OCI-M2 (cell line): ENCODE measurements around the gene SH2D3C.
A peak's percentile ranks its signal among the peaks of the same experiment; 100 is the strongest.

ENCODE experiments used
- DNase-seq: peaks from one replicate; lab custom pipeline; 2025; ENCODE audit not compliant: unreplicated experiment; lab: John Stamatoyannopoulos, UW

Gene SH2D3C

GRCh38 chr9:127744398-127745110 lies 33.9 kb downstream of the SH2D3C start:
- no peak for DNase-seq

DNA sequence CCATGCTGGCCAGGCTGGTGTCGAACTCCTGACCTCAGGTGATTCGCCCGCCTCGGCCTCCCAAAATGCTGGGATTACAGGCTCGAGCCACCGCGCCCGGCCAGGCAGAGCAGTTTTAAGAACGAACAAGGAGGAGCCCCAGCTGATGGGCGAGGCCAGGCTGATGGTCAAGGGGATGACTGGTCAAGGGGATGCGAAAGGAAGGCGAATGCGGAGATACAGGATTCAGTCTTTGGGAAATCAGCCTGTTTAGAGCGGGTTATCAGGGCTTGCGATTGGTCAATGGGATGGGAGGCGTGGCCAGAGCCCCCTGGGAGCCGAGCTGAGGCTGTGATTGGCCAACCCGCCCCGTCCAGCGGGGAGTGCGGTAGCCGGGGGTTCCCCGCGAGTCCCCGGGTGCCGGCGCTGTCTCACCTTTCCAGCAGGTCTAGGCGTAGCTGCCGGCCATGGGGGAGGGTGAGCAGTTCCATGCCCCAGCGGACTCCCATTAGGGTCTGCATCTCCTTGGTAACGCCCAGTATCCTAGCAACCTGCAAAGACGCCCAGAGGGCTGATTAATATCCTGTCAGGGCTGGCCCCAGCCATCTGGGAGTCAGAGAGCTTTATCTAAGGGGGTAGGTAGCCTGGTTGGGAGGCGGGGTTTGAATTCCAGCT lies 35.9 kb downstream of the SH2D3C start:
- DNase-seq = no peak

DNA sequence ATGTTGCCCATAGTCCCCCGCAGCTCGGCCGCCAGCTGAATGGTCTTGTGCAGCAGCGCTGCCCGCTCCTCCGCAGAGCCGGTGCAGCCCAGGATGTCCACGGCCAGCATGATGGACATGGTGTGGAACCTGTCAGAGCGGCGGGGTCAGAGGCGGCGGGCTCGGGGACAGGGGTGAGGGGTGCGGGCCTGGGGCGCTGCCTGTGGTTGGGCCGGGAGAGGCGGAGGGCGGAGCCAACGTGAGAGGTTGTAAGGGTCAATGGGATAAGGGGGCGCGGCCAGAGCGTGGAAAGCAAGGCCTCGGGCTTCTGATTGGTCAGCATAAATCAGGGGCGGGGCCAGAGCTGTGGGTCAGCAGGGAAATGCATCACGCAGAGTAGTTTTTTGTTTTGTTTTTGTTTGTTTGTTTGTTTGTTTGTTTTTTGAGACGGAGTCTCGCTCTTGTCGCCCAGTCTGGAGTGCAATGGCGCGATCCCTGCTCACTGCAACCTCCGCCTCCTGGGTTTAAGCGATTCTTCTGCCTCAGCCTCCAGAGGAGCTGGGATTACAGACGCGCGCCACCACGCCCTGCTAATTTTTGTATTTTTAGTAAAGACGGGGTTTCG lies 36.5 kb downstream of the SH2D3C start:
- no peak for DNase-seq

DNA sequence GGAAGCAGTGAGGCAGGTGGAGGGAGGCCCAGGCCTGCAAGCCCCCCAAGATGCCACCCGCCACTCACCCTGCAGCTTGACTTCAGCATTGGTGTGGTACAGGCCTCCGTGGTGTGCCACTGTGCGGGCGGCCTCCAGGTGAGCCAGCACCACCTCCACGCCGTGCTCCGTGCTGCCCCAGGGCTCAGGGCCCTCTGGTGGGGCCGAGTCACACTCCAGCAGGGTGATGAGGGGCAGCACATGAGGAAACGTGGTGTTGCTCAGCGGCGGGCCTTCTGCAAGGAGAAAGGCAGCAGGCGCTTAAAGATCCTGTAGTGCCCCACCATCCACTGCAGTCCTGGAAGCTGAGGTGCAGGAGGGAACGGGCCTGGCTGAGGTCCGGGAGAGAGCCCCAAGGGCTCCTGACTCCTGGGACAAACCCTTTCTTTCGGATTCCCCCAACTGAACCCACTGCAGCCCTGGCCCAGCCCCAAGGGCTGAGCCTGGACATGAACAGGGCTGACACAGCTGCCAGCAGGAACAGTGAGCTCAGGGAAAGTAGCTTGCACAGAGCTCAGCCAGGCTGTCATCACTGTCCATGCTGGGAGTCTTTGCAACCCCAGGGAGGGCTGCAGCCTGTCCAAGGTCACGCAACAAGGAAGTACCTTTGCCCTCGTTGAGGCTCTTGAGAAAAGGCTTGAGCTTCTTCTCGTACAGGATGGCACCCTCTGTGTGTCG lies 38.7 kb downstream of the SH2D3C start:
- no peak for DNase-seq

- DNase-seq = no peak
Observed at GRCh38 chr9:127738666-127739065, 39.8 kb downstream of the SH2D3C start.

DNA sequence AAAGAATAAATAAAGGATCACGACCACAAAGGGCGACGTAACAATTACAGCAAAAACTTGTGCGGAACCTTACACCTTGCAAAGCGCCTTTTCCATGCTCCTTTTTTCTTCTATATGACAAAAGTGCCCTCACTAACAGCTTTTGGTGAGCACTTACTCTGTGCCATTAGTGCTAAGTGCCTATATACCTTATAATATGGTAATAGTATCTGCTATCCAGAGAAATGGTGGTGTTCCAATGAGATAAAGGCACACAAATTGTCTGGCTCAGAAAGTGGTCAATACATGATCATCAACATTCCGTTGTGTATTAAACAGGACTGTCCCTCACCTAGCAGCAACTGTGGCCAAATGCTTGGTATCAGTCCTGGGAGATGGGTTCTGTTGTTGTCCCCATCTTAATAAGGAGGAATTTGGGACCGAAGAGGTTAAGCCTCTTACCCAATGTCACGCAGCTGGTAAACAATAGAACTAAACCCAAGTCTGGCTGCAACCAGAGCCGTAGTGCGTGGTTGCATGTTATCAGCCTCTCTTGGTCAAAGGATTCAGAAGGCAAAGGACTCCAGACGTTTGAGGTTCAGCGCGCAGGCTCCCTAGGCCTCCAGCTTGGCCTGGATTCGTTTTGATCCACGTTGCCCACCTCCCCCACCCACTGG lies 42.8 kb downstream of the SH2D3C start:
- DNase-seq = no peak

DNA sequence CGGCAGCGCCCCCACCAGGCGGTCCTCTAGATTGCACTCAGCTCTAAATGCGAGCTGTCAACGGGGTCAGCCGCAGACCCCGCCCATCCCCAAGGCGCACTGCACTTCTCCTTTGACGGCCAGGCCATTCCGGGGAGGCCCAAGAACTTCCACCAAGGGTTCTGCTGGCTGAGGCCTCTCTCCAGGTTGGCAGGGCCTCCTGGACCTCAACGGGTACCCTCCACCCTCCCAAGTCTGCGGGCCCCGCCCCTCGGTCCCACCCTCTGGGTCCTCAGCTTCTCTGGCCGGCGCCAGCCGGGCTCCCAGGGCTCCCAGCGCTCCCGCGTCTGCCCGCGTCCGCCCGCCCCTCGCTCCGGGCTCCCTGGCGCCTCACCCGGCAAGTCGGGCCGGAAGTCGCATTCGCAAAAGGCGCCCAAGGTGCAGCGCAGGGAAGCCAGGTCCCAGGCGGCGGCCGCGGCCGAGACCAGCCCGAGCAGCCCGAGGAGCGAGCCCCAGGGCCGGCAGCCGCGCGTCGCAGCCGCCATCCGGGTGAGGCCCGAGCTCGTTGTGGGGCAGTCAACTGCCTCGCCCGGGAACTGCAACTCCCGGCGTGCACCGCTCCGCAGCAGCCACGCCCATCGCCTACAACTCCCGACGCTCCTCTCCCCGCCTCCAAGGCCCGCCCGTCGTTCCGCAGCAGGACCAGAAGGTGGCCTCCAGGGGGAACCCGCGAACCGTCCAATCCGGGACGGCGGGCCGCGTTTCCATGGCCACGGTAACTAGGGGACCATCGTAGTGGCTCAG lies 43.5 kb downstream of the SH2D3C start, which contains the start of gene TOR2A:
TSS of gene TOR2A (minus strand) at position 548 of the 783 bp plus-strand sequence. CDS start at position 524, 24 bp downstream.
- peak; percentile 67 for DNase-seq

DNA sequence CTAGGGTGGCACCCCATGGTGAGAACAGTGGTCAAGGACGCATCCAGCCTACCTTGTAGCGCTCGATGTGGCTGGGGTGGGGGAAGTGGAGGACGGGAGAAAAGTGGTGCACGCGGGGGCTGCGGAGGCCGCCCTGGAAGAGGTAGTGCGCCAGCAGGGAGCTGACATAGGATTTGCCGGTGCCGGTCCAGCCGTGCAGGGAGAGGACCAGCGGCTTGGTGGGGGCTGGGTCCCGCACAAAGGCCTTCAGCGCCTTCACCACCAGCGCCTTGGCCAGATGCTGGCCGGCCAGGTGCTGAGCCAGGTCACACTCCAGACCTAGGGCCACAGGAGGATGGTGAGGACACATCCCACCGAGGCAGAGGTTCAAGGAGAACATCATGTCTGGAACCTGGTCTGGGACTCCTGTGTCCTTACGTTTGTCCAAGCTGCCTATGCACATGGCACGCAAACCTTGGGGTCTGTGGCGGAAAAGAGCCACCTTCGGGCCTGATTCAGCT lies 44.2 kb downstream of the SH2D3C start:
- DNase-seq = no peak

DNA sequence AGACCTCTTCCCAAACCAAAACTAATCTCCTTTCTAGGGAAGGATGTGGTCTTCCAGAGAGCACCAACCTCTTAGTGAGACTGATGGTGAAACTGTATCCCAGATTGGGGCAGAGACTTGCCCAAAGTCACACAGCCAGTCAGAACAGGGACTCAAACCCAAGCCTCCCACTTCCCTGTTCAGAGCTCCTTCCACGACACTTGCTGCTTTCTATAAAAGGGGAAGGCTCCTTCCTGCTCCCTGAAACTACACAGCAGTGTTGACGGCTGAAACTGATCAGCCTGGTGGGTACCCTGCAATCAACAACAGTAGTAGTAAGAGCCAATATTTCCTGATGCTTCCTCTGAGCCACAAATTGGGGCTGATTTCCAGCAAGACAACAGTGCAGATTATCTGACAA lies 44.9 kb downstream of the SH2D3C start:
- no peak for DNase-seq

DNA sequence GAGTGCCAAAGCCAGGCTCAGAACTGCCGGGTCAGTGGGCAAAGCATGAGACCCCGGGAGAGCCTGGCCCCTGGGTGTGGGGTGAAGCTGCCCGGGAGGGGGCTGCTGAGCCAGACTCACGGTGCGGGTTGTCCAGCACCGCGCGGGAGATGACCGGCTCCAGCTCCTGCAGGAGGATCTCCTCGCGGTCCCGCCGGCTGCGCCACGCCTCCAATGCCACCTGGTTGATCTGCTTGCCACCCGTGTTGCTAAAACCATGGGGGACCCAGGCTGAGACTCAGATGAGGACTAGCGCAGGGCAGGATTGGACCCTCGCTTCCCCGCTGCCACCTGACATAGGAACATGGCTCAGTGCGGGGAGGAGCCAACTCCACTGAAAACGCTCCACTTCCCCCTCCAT lies 46.0 kb downstream of the SH2D3C start:
- no peak for DNase-seq

DNA sequence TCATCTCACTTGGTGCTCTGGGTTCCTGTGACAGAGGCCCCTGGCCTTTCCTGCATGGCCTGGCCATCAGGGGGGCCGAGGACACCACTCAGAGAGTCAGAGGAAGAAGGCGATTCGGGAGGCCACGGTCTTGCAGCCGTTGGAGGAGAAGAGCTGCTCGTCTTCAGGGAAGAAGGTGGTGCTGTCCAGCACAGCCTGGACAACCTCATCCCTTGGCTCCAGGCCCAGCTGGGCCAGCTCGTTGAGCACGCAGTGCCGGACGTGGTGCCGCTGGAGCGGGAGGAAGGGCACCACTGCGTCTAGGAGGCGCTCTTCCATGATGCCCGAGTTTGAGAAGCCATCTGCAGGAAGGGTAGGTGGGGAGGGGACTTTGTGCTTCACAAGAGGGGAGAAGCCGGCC lies 46.5 kb downstream of the SH2D3C start:
- DNase-seq = no peak

GRCh38 chr9:127730799-127731410 lies 47.6 kb downstream of the SH2D3C start:
- no peak for DNase-seq

DNA sequence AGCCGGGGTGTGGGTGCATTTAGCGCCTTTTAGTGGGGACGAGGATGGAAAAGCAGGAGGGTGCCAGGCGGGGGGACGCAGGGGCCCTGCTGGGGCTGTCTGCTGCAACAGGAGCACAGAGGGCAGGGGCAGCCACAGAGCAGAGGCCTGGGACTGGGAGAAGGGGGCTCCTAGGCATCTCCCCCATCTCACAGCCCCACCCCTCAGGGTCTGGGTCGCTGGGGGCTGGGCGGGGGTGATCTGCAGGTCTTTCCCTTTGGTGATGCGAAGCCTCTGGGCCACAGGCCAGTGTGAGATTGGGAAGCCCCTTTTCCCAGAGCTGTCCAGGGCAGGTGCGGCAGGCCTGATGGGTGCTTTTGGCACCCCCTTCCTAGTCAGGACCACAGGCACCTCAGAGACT lies 48.2 kb downstream of the SH2D3C start:
- no peak for DNase-seq

DNA sequence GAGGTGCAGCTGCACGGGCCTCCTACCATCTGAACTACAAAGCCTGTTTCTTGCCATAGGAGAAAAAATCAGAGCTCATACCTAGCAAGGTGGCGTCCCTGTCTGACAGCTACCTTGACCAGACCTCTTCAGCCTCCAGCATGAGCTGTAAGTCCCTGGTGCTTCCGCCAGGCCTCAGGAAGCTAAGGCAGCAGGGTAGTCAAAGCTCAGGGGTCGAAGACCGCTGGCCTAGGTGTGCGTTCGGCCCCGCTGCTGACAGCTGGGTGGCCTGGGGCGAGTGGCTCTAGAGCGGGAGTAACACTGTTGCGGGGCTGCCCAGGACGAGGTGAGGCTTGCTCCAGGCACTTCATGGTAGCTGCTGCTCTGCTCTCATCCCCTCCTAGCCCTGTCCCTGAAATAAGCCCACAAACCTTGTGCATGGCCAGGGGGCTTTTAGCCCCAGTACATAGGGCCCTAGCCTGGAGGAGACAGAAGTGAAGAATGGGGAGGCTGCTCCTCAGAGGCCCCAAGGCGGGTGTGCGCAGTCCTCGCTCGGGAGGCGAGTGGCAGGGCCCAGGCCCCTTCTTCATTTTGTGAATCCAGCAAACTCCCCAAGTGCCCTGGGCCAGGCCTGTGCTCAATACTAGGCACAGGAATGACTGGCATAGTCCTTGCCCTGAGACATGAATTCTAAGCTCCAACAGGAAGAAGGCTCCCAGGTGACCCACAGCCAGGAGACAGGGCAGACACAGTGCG lies 48.8 kb downstream of the SH2D3C start:
- no peak for DNase-seq

DNA sequence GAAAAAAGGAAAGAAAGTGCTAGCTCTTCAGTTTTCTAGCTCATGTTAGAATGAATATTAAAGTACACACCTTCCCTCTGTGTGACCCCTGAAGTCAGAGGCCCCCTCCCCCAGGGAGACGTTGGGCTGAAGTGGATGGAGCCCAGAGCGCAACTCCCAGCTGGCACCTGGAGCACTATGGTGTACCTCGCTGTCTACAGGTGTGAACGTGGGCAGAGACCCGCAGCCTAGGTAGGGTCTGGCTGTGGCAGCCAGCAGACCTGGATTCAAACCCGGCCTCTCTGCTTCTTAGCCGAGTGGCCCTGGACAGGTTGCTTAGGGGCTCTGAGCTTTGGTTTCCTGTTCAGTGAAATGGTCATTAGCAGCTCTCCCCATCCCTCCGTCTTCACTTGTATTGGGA lies 49.7 kb downstream of the SH2D3C start:
- no peak for DNase-seq

DNA sequence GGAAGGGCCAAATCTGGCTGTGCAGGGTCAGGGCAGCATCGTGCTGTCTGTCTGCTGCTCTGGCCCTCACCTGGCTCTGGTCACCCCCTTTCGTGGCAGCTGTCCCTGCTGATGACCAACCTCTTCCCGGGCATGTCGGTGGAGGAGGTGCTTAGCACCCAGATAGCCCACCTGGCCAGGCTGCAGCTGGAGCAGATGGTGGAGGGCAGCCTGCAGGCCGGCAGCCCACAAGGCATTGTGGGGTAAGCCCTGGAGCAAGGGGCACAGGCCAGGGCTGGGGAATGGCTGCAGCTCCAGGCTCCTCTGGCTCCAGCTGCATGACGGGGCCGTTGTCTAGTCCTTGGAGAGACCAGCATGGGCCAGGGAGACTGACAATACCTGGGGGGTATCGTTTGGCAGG lies 51.6 kb downstream of the SH2D3C start:
- no peak for DNase-seq

- DNase-seq = no peak
Observed at GRCh38 chr9:127724012-127724411, 54.5 kb downstream of the SH2D3C start.

DNA sequence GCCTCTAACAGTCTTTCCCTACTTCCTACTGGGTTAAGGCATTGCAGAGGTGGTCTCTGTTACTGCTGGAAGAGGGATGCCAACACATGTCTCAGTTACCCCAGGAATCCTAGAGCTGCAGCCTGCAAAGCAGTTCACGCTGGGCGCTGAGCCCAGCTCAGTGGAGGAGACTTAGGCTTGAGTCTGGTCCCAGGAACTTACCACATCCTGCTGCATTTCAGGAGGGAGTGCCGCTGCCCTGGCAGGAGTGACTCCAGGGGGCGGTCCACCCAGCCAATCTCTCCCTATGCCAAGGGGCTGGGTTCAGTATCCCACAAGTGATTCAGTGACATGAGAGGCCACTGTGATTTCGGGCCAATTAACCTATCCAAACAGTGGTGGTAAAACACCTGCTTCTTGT lies 55.0 kb downstream of the SH2D3C start:
- DNase-seq = no peak

- no peak for DNase-seq
Observed at GRCh38 chr9:127723013-127723412, 55.5 kb downstream of the SH2D3C start.
